A549 (cell line): Measurements from ENCODE around the gene NBL1. TPM values are rescaled to one million over a fixed set of nuclear protein-coding genes. Genes with fewer than 3 reads are reported as not detected.

Experiments used
- ATAC-seq, 2 experiments: fragments of 200-7000 bp in 1 of 2; fragments of >200 bp in 1 of 2; cut with Nextera tagmentation in 1 of 2; cut with Tn5 transposase in 1 of 2; 3 replicates each; pipeline versions ENCODE4 v1.8.0 to v1.9.1; 2018 to 2020; ENCODE audit warnings: mild to moderate bottlenecking in 1 of 2, moderate library complexity in 1 of 2
- CTCF ChIA-PET: fragments of 300-600 bp; sonication (Branson Sonifier 250); formaldehyde crosslinking; extraction: SDS; loops from one replicate; lab custom pipeline; 2021; ENCODE audit warnings: antibody characterized with exemption, inconsistent platforms; lab: Yijun Ruan, JAX
- POLR2A ChIA-PET: fragments of 350-600 bp; formaldehyde crosslinking; extraction: SDS; loops from one replicate; lab custom pipeline; 2021; ENCODE audit warnings: antibody characterized with exemption, inconsistent platforms; lab: Yijun Ruan, JAX
- DNase-seq, 2 experiments: peaks; one replicate each; pipeline versions ENCODE4 v3.0.0 to v3.0.0-alpha.2; 2011 to 2016; ENCODE audit warnings: low read depth in 1 of 2, low spot score in 1 of 2
- FAIRE-seq: peaks from 2 replicates; lab custom pipeline; 2011; peaks lifted over from hg19 to GRCh38; lab: Jason Lieb, UNC
- H3K27ac ChIP-seq, 2 experiments: fragments of >200 bp; sonication (Bioruptor Twin); formaldehyde crosslinking; 3 replicates each; pipeline ENCODE4 v1.5.1; 2016 to 2017
- H3K4me1 ChIP-seq: fragments of >200 bp; sonication (Bioruptor Twin); formaldehyde crosslinking; 3 replicates; pipeline ENCODE4 v1.6.1; 2016
- H3K4me2 ChIP-seq: fragments of >200 bp; sonication (Bioruptor Twin); formaldehyde crosslinking; 3 replicates; pipeline ENCODE4 v1.6.1; 2016
- H3K4me3 ChIP-seq: fragments of >200 bp; sonication (Bioruptor Twin); formaldehyde crosslinking; 3 replicates; pipeline ENCODE4 v1.5.1; 2016
- H3K9me3 ChIP-seq: fragments of >200 bp; sonication (Bioruptor Twin); formaldehyde crosslinking; 3 replicates; pipeline ENCODE4 v1.6.1; 2016
- CEBPB ChIP-seq, 2 experiments: fragments of >200 bp in 1 of 2; sonication (Bioruptor Twin) in 1 of 2; formaldehyde crosslinking in 1 of 2; IDR thresholded peaks; 2 replicates each; pipeline ENCODE4 v1.6.1; 2012 to 2016
- CTCF ChIP-seq: fragments of >200 bp; sonication (Bioruptor Twin); formaldehyde crosslinking; IDR thresholded peaks from 3 replicates; pipeline ENCODE4 v1.5.1; 2016
- EHF ChIP-seq: fragments of 250-450 bp; sonication (Bioruptor Pico); IDR thresholded peaks from 2 replicates; pipeline ENCODE4 v1.5.0; 2020; ENCODE audit warnings: mild to moderate bottlenecking
- ELK1 ChIP-seq: fragments of 150-350 bp; IDR thresholded peaks from 2 replicates; pipeline ENCODE4 v1.6.1; 2014; ENCODE audit warnings: low read depth, mild to moderate bottlenecking, low read length
- FOSL2 ChIP-seq, 2 experiments: fragments of 450-650 bp in 1 of 2; fragments of >200 bp in 1 of 2; sonication (Bioruptor Twin) in 1 of 2; formaldehyde crosslinking; IDR thresholded peaks; 2 replicates each; pipeline versions ENCODE4 v1.5.0 to v1.6.1; 2016 to 2020; ENCODE audit warnings: mild to moderate bottlenecking in 1 of 2, moderate library complexity in 1 of 2
- HDAC2 ChIP-seq: fragments of 200-600 bp; sonication (generic); IDR thresholded peaks from 2 replicates; pipeline ENCODE4 v1.6.1; 2016
- HMGXB4 ChIP-seq: fragments of 250-450 bp; sonication (Bioruptor Pico); IDR thresholded peaks from 2 replicates; pipeline ENCODE4 v1.5.0; 2021; ENCODE audit warnings: mild to moderate bottlenecking, moderate library complexity, borderline replicate concordance
- JUN ChIP-seq, 2 experiments: fragments of >200 bp; sonication (Bioruptor Twin); formaldehyde crosslinking; IDR thresholded peaks; 2 replicates in 1 of 2; 3 replicates in 1 of 2; pipeline ENCODE4 v1.6.1; 2016 to 2017
- MAFK ChIP-seq: fragments of 450-650 bp; IDR thresholded peaks from 2 replicates; pipeline ENCODE4 v1.6.1; 2014; ENCODE audit not compliant: partially characterized antibody
- MAZ ChIP-seq: fragments of 150-350 bp; IDR thresholded peaks from 2 replicates; pipeline ENCODE4 v1.6.1; 2014; ENCODE audit warnings: antibody characterized with exemption, low read depth, low read length, borderline replicate concordance
- MYC ChIP-seq: IDR thresholded peaks from 2 replicates; pipeline ENCODE4 v1.6.1; 2012; ENCODE audit warnings: mild to moderate bottlenecking, inconsistent platforms, low read length, improper control_type of control experiment, borderline replicate concordance
- NFE2L2 ChIP-seq: fragments of 150-350 bp; conservative IDR thresholded peaks from 2 replicates; pipeline ENCODE4 v1.6.1; 2014; ENCODE audit warnings: low read length
- NR3C1 ChIP-seq: fragments of >200 bp; sonication (Bioruptor Twin); formaldehyde crosslinking; IDR thresholded peaks from 3 replicates; pipeline ENCODE4 v1.6.1; 2017
- PBX3 ChIP-seq: IDR thresholded peaks from 2 replicates; pipeline ENCODE4 v1.6.1; 2012
- PHF8 ChIP-seq: fragments of 200-600 bp; sonication (generic); IDR thresholded peaks from 2 replicates; pipeline ENCODE4 v1.6.1; 2016; ENCODE audit warnings: low read depth, mild to moderate bottlenecking, antibody characterized with exemption, moderate library complexity, borderline replicate concordance
- POLR2A ChIP-seq: IDR thresholded peaks from 2 replicates; pipeline ENCODE4 v1.6.1; 2012; ENCODE audit warnings: mild to moderate bottlenecking, low read length
- RAD21 ChIP-seq, 2 experiments: fragments of >200 bp in 1 of 2; sonication (Bioruptor Twin) in 1 of 2; formaldehyde crosslinking in 1 of 2; IDR thresholded peaks in 1 of 2; conservative IDR thresholded peaks in 1 of 2; 2 replicates in 1 of 2; 3 replicates in 1 of 2; pipeline ENCODE4 v1.6.1; 2012 to 2018; ENCODE audit warnings: inconsistent platforms in 1 of 2
- REST ChIP-seq: fragments of 200-600 bp; sonication (generic); IDR thresholded peaks from 2 replicates; pipeline ENCODE4 v1.6.1; 2016; ENCODE audit warnings: antibody characterized with exemption, mild to moderate bottlenecking, moderate library complexity
- ZC3H11A ChIP-seq: fragments of 450-650 bp; IDR thresholded peaks from 2 replicates; pipeline ENCODE4 v1.6.1; 2014; ENCODE audit warnings: antibody characterized with exemption, mild to moderate bottlenecking
- ZSCAN20 ChIP-seq: fragments of 250-450 bp; sonication (Bioruptor Pico); IDR thresholded peaks from 2 replicates; pipeline ENCODE4 v1.8.0; 2022; ENCODE audit warnings: mild to moderate bottlenecking, moderate library complexity
- WGBS: methylation state at CpG from one replicate; pipeline ENCODE4 v1.1.6; 2017; ENCODE audit errors: missing lambda C conversion rate; 5-methylcytosine and 5-hydroxymethylcytosine counted together
- polyA plus RNA-seq, 4 experiments: library from polyadenylated mRNA; depleted of rRNA in 3 of 4; stranded (reverse); fragments of >200 nt; fragmentation: RNase III in 1 of 4; extraction: RNeasy Plus Mini Kit Qiagen cat#74134 plus additional on column Dnase treatment in 1 of 4; gene quantifications; 2 replicates in 3 of 4; 3 replicates in 1 of 4; pipeline ENCODE4 v1.2.3, GENCODE V29; 2011 to 2017

NBL1 gene
- polyA plus RNA-seq, 2 of the 4 experiments (the other 2 are of a cell fraction) = 16.3 to 19.0 TPM

GRCh38 chr1:19646377-19647319, 2.5 kb downstream of the NBL1 start:
- ChIA-PET CTCF (interaction anchor here (0.8 to 7.7 kb wide), 7 partner anchors 10 to 303 kb away, joined by 3 to 45 read pairs (median 6); no protein-coding TSS in a partner anchor), POLR2A (interaction anchor here (1.4 kb wide), 1 partner anchor 162 kb away, joined by 3 read pairs; the partner anchor contains the start of gene CAPZB)
- Histone ChIP-seq H3K4me1 (peaks cover 35% of the 10 kb centered on the region), H3K4me2 (peak overlapping the region; percentile 89; the same call in 1 of the 3 replicates), H3K4me3 (no peak overlapping the region), H3K9me3 (no peaks in the 10 kb centered on the region), H3K27ac (no peak overlapping the region; a peak in 1 of 6 replicates)
- peak in 1 of 2 experiments; percentile 31 for DNase-seq
- TF ChIP-seq PBX3 (no peak), RAD21 (conservative IDR thresholded peaks at IDR 0.05 in 1 of 2, IDR thresholded peaks at IDR 0.05 in 1 of 2) (no peak), FOSL2 (IDR thresholded peaks at IDR 0.05) (no peak), FOSL2 (CRISPR knock-in tag; IDR thresholded peaks at IDR 0.05) (no peak), POLR2A (no peak), HDAC2 (no peak), ELK1 (no peak), NR3C1 (no peak), REST (no peak), PHF8 (no peak), JUN (IDR thresholded peaks at IDR 0.05) (no peak), CEBPB (IDR thresholded peaks at IDR 0.05) (no peak)
- no peak for FAIRE-seq
- ATAC-seq = no peak
- 96% methylated on average over 6 of the region's 9 CpGs for WGBS

- FAIRE-seq (no peak), ATAC-seq (no peak), DNase-seq (no peak)
- Histone ChIP-seq H3K4me3 (no peak overlapping the region), H3K4me1 (peaks cover 32% of the 10 kb centered on the region), H3K4me2 (no peak overlapping the region), H3K27ac (no peak overlapping the region), H3K9me3 (no peaks in the 10 kb centered on the region)
- WGBS = 85% methylated on average over 14 of the region's 16 CpGs
- ChIA-PET POLR2A (interaction anchor here (1.4 kb wide), 1 partner anchor 163 kb away, joined by 3 read pairs; the partner anchor contains the start of gene CAPZB), CTCF (interaction anchor here (0.9 to 7.7 kb wide), 5 partner anchors 9 to 304 kb away, joined by 3 to 45 read pairs (median 6); no protein-coding TSS in a partner anchor)
- TF ChIP-seq POLR2A (no peak), REST (no peak), NFE2L2 (no peak), ZSCAN20 (CRISPR knock-in tag) (no peak), MAZ (no peak), EHF (no peak), ZC3H11A (no peak), CTCF (no peak), MYC (no peak), HMGXB4 (CRISPR knock-in tag) (no peak), MAFK (no peak)
Measured at GRCh38 chr1:19647643-19648042, 3.5 kb downstream of the NBL1 start.
